NCI-H1417 (cell line): ENCODE data around the gene RFNG.
"Not testable (repeated sequence)": the region's sequence is repeated elsewhere in the genome, so short reads cannot be mapped to it uniquely, and the experiment has no call there.

Experiments used
- DNase-seq, 3 experiments: peaks; one replicate each; lab custom pipeline; 2025; lab: John Stamatoyannopoulos, UW

The RFNG gene

GRCh38 chr17:82042649-82043048 is 9.0 kb downstream of the RFNG start:
- no peak for DNase-seq

- no peak for DNase-seq
Measured at GRCh38 chr17:82041144-82041814, 10.3 kb downstream of the RFNG start.

- no peak for DNase-seq
Measured at GRCh38 chr17:82039695-82040299, 11.8 kb downstream of the RFNG start.

GRCh38 chr17:82038796-82039409 is 12.7 kb downstream of the RFNG start:
- DNase-seq = not testable (repeated sequence)

GRCh38 chr17:82037889-82038195 is 13.8 kb downstream of the RFNG start:
- DNase-seq = no peak

GRCh38 chr17:82037092-82037888 is 14.3 kb downstream of the RFNG start, which contains the start of gene DCXR:
Gene DCXR, minus strand, starts transcription at chr17:82037697. Its CDS starts 15 bp downstream, at chr17:82037682.
- peak; percentile 94 to 97 (median 95) for DNase-seq

GRCh38 chr17:82036634-82037091 is 14.9 kb downstream of the RFNG start:
- no peak for DNase-seq

GRCh38 chr17:82035956-82036633 is 15.5 kb downstream of the RFNG start:
- no peak for DNase-seq

GRCh38 chr17:82035488-82035887 is 16.1 kb downstream of the RFNG start:
- DNase-seq = no peak

GRCh38 chr17:82034371-82035011 is 17.1 kb downstream of the RFNG start:
- no peak for DNase-seq

- no peak for DNase-seq
Measured at GRCh38 chr17:82033359-82034085, 18.1 kb downstream of the RFNG start.

- peak; percentile 36 to 44 (median 37) for DNase-seq
Measured at GRCh38 chr17:82031885-82032627, 19.6 kb downstream of the RFNG start.

- peak; percentile 42 to 84 (median 54) for DNase-seq
Measured at GRCh38 chr17:82031303-82031884, 20.2 kb downstream of the RFNG start, which contains the start of gene RAC3. Gene RAC3, plus strand, starts transcription at chr17:82031678. Its CDS starts 84 bp downstream, at chr17:82031762.

- peak; percentile 79 to 86 (median 83) for DNase-seq
Measured at GRCh38 chr17:82030470-82031302, 20.9 kb downstream of the RFNG start.

GRCh38 chr17:82029990-82030469 is 21.6 kb downstream of the RFNG start:
- peak in 1 of 3 experiments; percentile 51 for DNase-seq

- DNase-seq = no peak
Measured at GRCh38 chr17:82029391-82029790, 22.2 kb downstream of the RFNG start.

- DNase-seq = no peak
Measured at GRCh38 chr17:82028966-82029365, 22.6 kb downstream of the RFNG start.

- DNase-seq = no peak
Measured at GRCh38 chr17:82028246-82028645, 23.4 kb downstream of the RFNG start.
